A549 (cell line): ENCODE measurements around the gene GLYAT. TPM values are rescaled to one million over a fixed set of nuclear protein-coding genes. Genes with fewer than 3 reads are reported as not detected.

Experiments
- ATAC-seq, 2 experiments: fragments of 200-7000 bp in 1 of 2; fragments of >200 bp in 1 of 2; cut with Nextera tagmentation in 1 of 2; cut with Tn5 transposase in 1 of 2; 3 replicates each; pipeline versions ENCODE4 v1.8.0 to v1.9.1; 2018 to 2020; ENCODE audit warnings: mild to moderate bottlenecking in 1 of 2, moderate library complexity in 1 of 2
- CTCF ChIA-PET: fragments of 300-600 bp; sonication (Branson Sonifier 250); formaldehyde crosslinking; extraction: SDS; loops from one replicate; lab custom pipeline; 2021; ENCODE audit warnings: antibody characterized with exemption, inconsistent platforms; lab: Yijun Ruan, JAX
- POLR2A ChIA-PET: fragments of 350-600 bp; formaldehyde crosslinking; extraction: SDS; loops from one replicate; lab custom pipeline; 2021; ENCODE audit warnings: antibody characterized with exemption, inconsistent platforms; lab: Yijun Ruan, JAX
- DNase-seq, 2 experiments: peaks; one replicate each; pipeline versions ENCODE4 v3.0.0 to v3.0.0-alpha.2; 2011 to 2016; ENCODE audit warnings: low read depth in 1 of 2, low spot score in 1 of 2
- FAIRE-seq: peaks from 2 replicates; lab custom pipeline; 2011; peaks lifted over from hg19 to GRCh38; lab: Jason Lieb, UNC
- H3K27ac ChIP-seq, 2 experiments: fragments of >200 bp; sonication (Bioruptor Twin); formaldehyde crosslinking; 3 replicates each; pipeline ENCODE4 v1.5.1; 2016 to 2017
- H3K4me1 ChIP-seq: fragments of >200 bp; sonication (Bioruptor Twin); formaldehyde crosslinking; 3 replicates; pipeline ENCODE4 v1.6.1; 2016
- H3K4me2 ChIP-seq: fragments of >200 bp; sonication (Bioruptor Twin); formaldehyde crosslinking; 3 replicates; pipeline ENCODE4 v1.6.1; 2016
- H3K4me3 ChIP-seq: fragments of >200 bp; sonication (Bioruptor Twin); formaldehyde crosslinking; 3 replicates; pipeline ENCODE4 v1.5.1; 2016
- H3K9me3 ChIP-seq: fragments of >200 bp; sonication (Bioruptor Twin); formaldehyde crosslinking; 3 replicates; pipeline ENCODE4 v1.6.1; 2016
- BCL3 ChIP-seq: fragments of >200 bp; sonication (Bioruptor Twin); formaldehyde crosslinking; IDR thresholded peaks from 3 replicates; pipeline ENCODE4 v1.6.1; 2016
- CBX8 ChIP-seq: fragments of 200-600 bp; sonication (generic); IDR thresholded peaks from 2 replicates; pipeline ENCODE4 v1.6.1; 2016
- CHD2 ChIP-seq: fragments of 150-350 bp; IDR thresholded peaks from 2 replicates; pipeline ENCODE4 v1.6.1; 2014; ENCODE audit warnings: low read length; ENCODE audit not compliant: partially characterized antibody
- E2F6 ChIP-seq: IDR thresholded peaks from 2 replicates; pipeline ENCODE4 v1.6.1; 2012; ENCODE audit warnings: low read depth, borderline replicate concordance
- EHMT2 ChIP-seq: fragments of 200-600 bp; sonication (generic); IDR thresholded peaks from 2 replicates; pipeline ENCODE4 v1.6.1; 2016; ENCODE audit warnings: antibody characterized with exemption, low read depth, mild to moderate bottlenecking, moderate library complexity
- FOSB ChIP-seq: fragments of 250-450 bp; sonication (Bioruptor Pico); IDR thresholded peaks from 2 replicates; pipeline ENCODE4 v1.5.0; 2020; ENCODE audit warnings: mild to moderate bottlenecking, moderate library complexity
- KDM5A ChIP-seq: fragments of 200-600 bp; sonication (generic); IDR thresholded peaks from 2 replicates; pipeline ENCODE4 v1.6.1; 2016; ENCODE audit warnings: antibody characterized with exemption, mild to moderate bottlenecking
- NFE2L2 ChIP-seq: fragments of 150-350 bp; conservative IDR thresholded peaks from 2 replicates; pipeline ENCODE4 v1.6.1; 2014; ENCODE audit warnings: low read length
- RARB ChIP-seq: fragments of 250-450 bp; sonication (Bioruptor Pico); IDR thresholded peaks from 2 replicates; pipeline ENCODE4 v1.8.0; 2021; ENCODE audit warnings: mild to moderate bottlenecking, moderate library complexity
- REST ChIP-seq: fragments of 200-600 bp; sonication (generic); IDR thresholded peaks from 2 replicates; pipeline ENCODE4 v1.6.1; 2016; ENCODE audit warnings: antibody characterized with exemption, mild to moderate bottlenecking, moderate library complexity
- RNF2 ChIP-seq: fragments of 200-600 bp; sonication (generic); IDR thresholded peaks from 2 replicates; pipeline ENCODE4 v1.6.1; 2016; ENCODE audit warnings: low read depth, mild to moderate bottlenecking, antibody characterized with exemption, moderate library complexity, borderline replicate concordance
- SMC3 ChIP-seq: fragments of >200 bp; sonication (Bioruptor Twin); formaldehyde crosslinking; IDR thresholded peaks from 3 replicates; pipeline ENCODE4 v1.6.1; 2018; ENCODE audit warnings: inconsistent platforms
- ZSCAN20 ChIP-seq: fragments of 250-450 bp; sonication (Bioruptor Pico); IDR thresholded peaks from 2 replicates; pipeline ENCODE4 v1.8.0; 2022; ENCODE audit warnings: mild to moderate bottlenecking, moderate library complexity
- whole genome bisulfite sequencing: methylation state at CpG from one replicate; pipeline ENCODE4 v1.1.6; 2017; ENCODE audit errors: missing lambda C conversion rate; 5-methylcytosine and 5-hydroxymethylcytosine counted together
- polyA plus RNA-seq, 4 experiments: library from polyadenylated mRNA; depleted of rRNA in 3 of 4; stranded (reverse); fragments of >200 nt; fragmentation: RNase III in 1 of 4; extraction: RNeasy Plus Mini Kit Qiagen cat#74134 plus additional on column Dnase treatment in 1 of 4; gene quantifications; 2 replicates in 3 of 4; 3 replicates in 1 of 4; pipeline ENCODE4 v1.2.3, GENCODE V29; 2011 to 2017
- TF ChIP-seq, protein P1 (sequence below): fragments of 150-350 bp; IDR thresholded peaks from 2 replicates; pipeline ENCODE4 v1.6.1; 2014; ENCODE audit warnings: low read depth, mild to moderate bottlenecking, low read length
- TF ChIP-seq, protein P2 (sequence below): fragments of 250-450 bp; sonication (Bioruptor Pico); IDR thresholded peaks from 2 replicates; pipeline ENCODE4 v1.5.0; 2021; ENCODE audit warnings: mild to moderate bottlenecking, moderate library complexity, borderline replicate concordance
- TF ChIP-seq, protein P3 (sequence below): fragments of 450-650 bp; IDR thresholded peaks from 2 replicates; pipeline ENCODE4 v1.6.1; 2014; ENCODE audit warnings: antibody characterized with exemption
- TF ChIP-seq, protein P4 (sequence below): fragments of 250-450 bp; sonication (Bioruptor Pico); IDR thresholded peaks from 2 replicates; pipeline ENCODE4 v1.5.0; 2020; ENCODE audit warnings: low read depth, mild to moderate bottlenecking, moderate library complexity

Gene GLYAT
- polyA plus RNA-seq, 2 of the 4 experiments (the other 2 are of a cell fraction) = not detected

GRCh38 chr11:58739725-58740430, 8.1 kb upstream of the GLYAT start:
- DNase-seq = no peak
- no peaks in the 10 kb centered on the region for H3K4me1 ChIP-seq
- no peak overlapping the region for H3K4me2 ChIP-seq
- WGBS = 9% methylated on average over 3 of the region's 3 CpGs
- TF ChIP-seq, protein P1, sequence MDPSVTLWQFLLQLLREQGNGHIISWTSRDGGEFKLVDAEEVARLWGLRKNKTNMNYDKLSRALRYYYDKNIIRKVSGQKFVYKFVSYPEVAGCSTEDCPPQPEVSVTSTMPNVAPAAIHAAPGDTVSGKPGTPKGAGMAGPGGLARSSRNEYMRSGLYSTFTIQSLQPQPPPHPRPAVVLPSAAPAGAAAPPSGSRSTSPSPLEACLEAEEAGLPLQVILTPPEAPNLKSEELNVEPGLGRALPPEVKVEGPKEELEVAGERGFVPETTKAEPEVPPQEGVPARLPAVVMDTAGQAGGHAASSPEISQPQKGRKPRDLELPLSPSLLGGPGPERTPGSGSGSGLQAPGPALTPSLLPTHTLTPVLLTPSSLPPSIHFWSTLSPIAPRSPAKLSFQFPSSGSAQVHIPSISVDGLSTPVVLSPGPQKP = no peak
- TF ChIP-seq SMC3 = no peak
- TF ChIP-seq, protein P2, sequence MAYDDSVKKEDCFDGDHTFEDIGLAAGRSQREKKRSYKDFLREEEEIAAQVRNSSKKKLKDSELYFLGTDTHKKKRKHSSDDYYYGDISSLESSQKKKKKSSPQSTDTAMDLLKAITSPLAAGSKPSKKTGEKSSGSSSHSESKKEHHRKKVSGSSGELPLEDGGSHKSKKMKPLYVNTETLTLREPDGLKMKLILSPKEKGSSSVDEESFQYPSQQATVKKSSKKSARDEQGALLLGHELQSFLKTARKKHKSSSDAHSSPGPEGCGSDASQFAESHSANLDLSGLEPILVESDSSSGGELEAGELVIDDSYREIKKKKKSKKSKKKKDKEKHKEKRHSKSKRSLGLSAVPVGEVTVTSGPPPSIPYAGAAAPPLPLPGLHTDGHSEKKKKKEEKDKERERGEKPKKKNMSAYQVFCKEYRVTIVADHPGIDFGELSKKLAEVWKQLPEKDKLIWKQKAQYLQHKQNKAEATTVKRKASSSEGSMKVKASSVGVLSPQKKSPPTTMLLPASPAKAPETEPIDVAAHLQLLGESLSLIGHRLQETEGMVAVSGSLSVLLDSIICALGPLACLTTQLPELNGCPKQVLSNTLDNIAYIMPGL = no peak
- no peak for TF ChIP-seq REST
- H3K4me3 ChIP-seq = no peak overlapping the region
- H3K27ac ChIP-seq = no peak overlapping the region
- H3K9me3 ChIP-seq = no peaks in the 10 kb centered on the region
- ChIA-PET POLR2A (no interaction called here), CTCF (interaction anchor here (1.2 kb wide), 1 partner anchor 9 kb away, joined by 4 read pairs; no protein-coding TSS in a partner anchor)
- no peak for ATAC-seq
- no peak for FAIRE-seq

- POLR2A ChIA-PET = no interaction called here
- FAIRE-seq (no peak), ATAC-seq (no peak), DNase-seq (no peak)
- CTCF ChIA-PET = no interaction called here
- Histone ChIP-seq H3K9me3 (no peaks in the 10 kb centered on the region), H3K4me1 (no peaks in the 10 kb centered on the region), H3K4me3 (no peak overlapping the region), H3K4me2 (no peak overlapping the region), H3K27ac (no peak overlapping the region)
- TF ChIP-seq CBX8 = no peak
- no peak for TF ChIP-seq NFE2L2
- TF ChIP-seq EHMT2 = no peak
- TF ChIP-seq CHD2 = no peak
- 2% methylated on average over 4 of the region's 4 CpGs for WGBS
Measured at GRCh38 chr11:58734681-58735490, 3.1 kb upstream of the GLYAT start.

DNA sequence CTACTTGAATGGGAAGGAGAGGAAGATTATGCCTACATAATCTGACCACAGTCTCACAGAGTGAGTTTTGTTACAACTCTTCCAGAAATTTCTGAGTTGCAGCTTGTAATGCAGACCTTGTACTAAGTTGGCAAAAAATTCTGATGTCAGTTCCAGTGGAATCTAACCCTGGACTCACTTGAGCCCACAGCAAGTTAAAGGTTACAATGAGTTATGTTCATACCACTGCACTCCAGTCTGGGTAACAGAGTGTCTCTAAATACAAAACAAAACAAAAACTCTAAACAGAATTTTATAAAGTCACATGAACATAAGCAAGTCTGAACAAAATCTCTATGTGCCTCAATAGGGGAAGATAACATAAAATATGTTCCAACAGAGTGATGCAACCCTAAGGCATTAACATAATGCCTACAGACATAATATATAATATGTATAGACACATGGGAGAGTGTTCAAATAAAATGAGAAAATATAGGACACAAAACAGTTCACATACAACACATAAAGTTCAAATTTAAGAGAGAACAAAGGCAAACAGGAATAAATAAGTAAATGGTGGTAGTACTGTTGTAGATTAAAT, 1.1 kb downstream of the GLYAT start:
- POLR2A ChIA-PET = no interaction called here
- no peaks in the 10 kb centered on the region for H3K9me3 ChIP-seq
- no peak overlapping the region for H3K27ac ChIP-seq
- no peak for ATAC-seq
- H3K4me3 ChIP-seq = no peak overlapping the region
- H3K4me2 ChIP-seq = no peak overlapping the region
- CTCF ChIA-PET = interaction anchor here (0.9 kb wide), 1 partner anchor 10 kb away, joined by 4 read pairs; no protein-coding TSS in a partner anchor
- FAIRE-seq = no peak
- H3K4me1 ChIP-seq = no peaks in the 10 kb centered on the region
- DNase-seq = no peak
- TF ChIP-seq RNF2 = no peak
- no peak for TF ChIP-seq BCL3
- TF ChIP-seq, protein P3, sequence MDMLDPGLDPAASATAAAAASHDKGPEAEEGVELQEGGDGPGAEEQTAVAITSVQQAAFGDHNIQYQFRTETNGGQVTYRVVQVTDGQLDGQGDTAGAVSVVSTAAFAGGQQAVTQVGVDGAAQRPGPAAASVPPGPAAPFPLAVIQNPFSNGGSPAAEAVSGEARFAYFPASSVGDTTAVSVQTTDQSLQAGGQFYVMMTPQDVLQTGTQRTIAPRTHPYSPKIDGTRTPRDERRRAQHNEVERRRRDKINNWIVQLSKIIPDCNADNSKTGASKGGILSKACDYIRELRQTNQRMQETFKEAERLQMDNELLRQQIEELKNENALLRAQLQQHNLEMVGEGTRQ = no peak
- TF ChIP-seq, protein P4, sequence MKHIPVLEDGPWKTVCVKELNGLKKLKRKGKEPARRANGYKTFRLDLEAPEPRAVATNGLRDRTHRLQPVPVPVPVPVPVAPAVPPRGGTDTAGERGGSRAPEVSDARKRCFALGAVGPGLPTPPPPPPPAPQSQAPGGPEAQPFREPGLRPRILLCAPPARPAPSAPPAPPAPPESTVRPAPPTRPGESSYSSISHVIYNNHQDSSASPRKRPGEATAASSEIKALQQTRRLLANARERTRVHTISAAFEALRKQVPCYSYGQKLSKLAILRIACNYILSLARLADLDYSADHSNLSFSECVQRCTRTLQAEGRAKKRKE (CRISPR knock-in tag) = no peak
- no peak for TF ChIP-seq KDM5A
- no peak for TF ChIP-seq E2F6
- no peak for TF ChIP-seq RARB (CRISPR knock-in tag)
- TF ChIP-seq FOSB = no peak
- TF ChIP-seq, protein P1 = no peak
- no peak for TF ChIP-seq ZSCAN20
